ENCODE results near the gene ADAM10.

- TF ChIP-seq, protein P1, sequence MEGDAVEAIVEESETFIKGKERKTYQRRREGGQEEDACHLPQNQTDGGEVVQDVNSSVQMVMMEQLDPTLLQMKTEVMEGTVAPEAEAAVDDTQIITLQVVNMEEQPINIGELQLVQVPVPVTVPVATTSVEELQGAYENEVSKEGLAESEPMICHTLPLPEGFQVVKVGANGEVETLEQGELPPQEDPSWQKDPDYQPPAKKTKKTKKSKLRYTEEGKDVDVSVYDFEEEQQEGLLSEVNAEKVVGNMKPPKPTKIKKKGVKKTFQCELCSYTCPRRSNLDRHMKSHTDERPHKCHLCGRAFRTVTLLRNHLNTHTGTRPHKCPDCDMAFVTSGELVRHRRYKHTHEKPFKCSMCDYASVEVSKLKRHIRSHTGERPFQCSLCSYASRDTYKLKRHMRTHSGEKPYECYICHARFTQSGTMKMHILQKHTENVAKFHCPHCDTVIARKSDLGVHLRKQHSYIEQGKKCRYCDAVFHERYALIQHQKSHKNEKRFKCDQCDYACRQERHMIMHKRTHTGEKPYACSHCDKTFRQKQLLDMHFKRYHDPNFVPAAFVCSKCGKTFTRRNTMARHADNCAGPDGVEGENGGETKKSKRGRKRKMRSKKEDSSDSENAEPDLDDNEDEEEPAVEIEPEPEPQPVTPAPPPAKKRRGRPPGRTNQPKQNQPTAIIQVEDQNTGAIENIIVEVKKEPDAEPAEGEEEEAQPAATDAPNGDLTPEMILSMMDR (IDR thresholded peaks at IDR 0.05), result no peak
- TF ChIP-seq POLR2A (IDR thresholded peaks at IDR 0.05), result no peak
These were observed 164.6 kb downstream of the ADAM10 start for GRCh38 chr15:58584789-58585461.

Measured in stomach (tissue), 4 donors.